ENCODE measurements around the gene FOXK2. TPM values are rescaled to one million over a fixed set of nuclear protein-coding genes. Genes with fewer than 3 reads are reported as not detected.

Gene FOXK2
- total RNA-seq, 1 donor: 29.3 TPM

- Histone ChIP-seq H3K79me2 (ENCODE audit: insufficient read depth, low read length) (peaks cover 78% of the 10 kb centered on the region), H4K20me1 (ENCODE audit: insufficient read depth, low read length) (peaks cover 35% of the 10 kb centered on the region)
Measured at GRCh38 chr17:82566129-82566960, 46.8 kb downstream of the FOXK2 start.

GRCh38 chr17:82567286-82567685 is 47.8 kb downstream of the FOXK2 start:
- Histone ChIP-seq H3K79me2 (ENCODE audit: insufficient read depth, low read length) (peaks cover 74% of the 10 kb centered on the region), H3K27me3 (ENCODE audit: insufficient read depth, low read length) (no peaks in the 10 kb centered on the region), H3K27ac (ENCODE audit: low read depth, low read length) (no peak overlapping the region), H3K4me3 (ENCODE audit: insufficient read depth, low read length) (no peak overlapping the region), H3K9me3 (ENCODE audit: low read depth, low read length) (no peaks in the 10 kb centered on the region), H4K20me1 (ENCODE audit: insufficient read depth, low read length) (peaks cover 29% of the 10 kb centered on the region), H3K4me1 (ENCODE audit: insufficient read depth, low read length) (peaks cover 6% of the 10 kb centered on the region), H3K4me2 (ENCODE audit: insufficient read depth, low read length) (no peak overlapping the region), H3K36me3 (ENCODE audit: insufficient read depth, low read length) (peaks cover 45% of the 10 kb centered on the region), H2AFZ (ENCODE audit: low read length) (no peak overlapping the region)
- no peak for TF ChIP-seq CTCF (IDR thresholded peaks at IDR 0.05; ENCODE audit: extremely low read depth, low read depth, low read length)
- DNase-seq (ENCODE audit: insufficient read length, low spot score, missing footprints): peak; percentile 45

More at GRCh38 chr17:82566129-82566960, 46.8 kb downstream of the FOXK2 start:
- H3K4me2 ChIP-seq (ENCODE audit: insufficient read depth, low read length): no peak overlapping the region
- H3K27me3 ChIP-seq (ENCODE audit: insufficient read depth, low read length): no peaks in the 10 kb centered on the region
- no peak overlapping the region for H3K4me3 ChIP-seq (ENCODE audit: insufficient read depth, low read length)
- peak; percentile 22 for DNase-seq (ENCODE audit: insufficient read length, low spot score, missing footprints)
- no peaks in the 10 kb centered on the region for H3K9me3 ChIP-seq (ENCODE audit: low read depth, low read length)
- H3K27ac ChIP-seq (ENCODE audit: low read depth, low read length): no peak overlapping the region
- peaks cover 6% of the 10 kb centered on the region for H3K4me1 ChIP-seq (ENCODE audit: insufficient read depth, low read length)
- H2AFZ ChIP-seq (ENCODE audit: low read length): no peak overlapping the region
- H3K36me3 ChIP-seq (ENCODE audit: insufficient read depth, low read length): peaks cover 36% of the 10 kb centered on the region
- TF ChIP-seq CTCF (IDR thresholded peaks at IDR 0.05; ENCODE audit: extremely low read depth, low read depth, low read length): no peak

GRCh38 chr17:82568997-82569393 is 49.5 kb downstream of the FOXK2 start:
- TF ChIP-seq CTCF (IDR thresholded peaks at IDR 0.05; ENCODE audit: extremely low read depth, low read depth, low read length): no peak
- Histone ChIP-seq H3K79me2 (ENCODE audit: insufficient read depth, low read length) (peaks cover 73% of the 10 kb centered on the region), H3K4me1 (ENCODE audit: insufficient read depth, low read length) (peaks cover 6% of the 10 kb centered on the region), H3K4me2 (ENCODE audit: insufficient read depth, low read length) (no peak overlapping the region), H2AFZ (ENCODE audit: low read length) (no peak overlapping the region), H4K20me1 (ENCODE audit: insufficient read depth, low read length) (peaks cover 28% of the 10 kb centered on the region), H3K9me3 (ENCODE audit: low read depth, low read length) (no peaks in the 10 kb centered on the region), H3K4me3 (ENCODE audit: insufficient read depth, low read length) (no peak overlapping the region), H3K27me3 (ENCODE audit: insufficient read depth, low read length) (no peaks in the 10 kb centered on the region), H3K36me3 (ENCODE audit: insufficient read depth, low read length) (peaks cover 57% of the 10 kb centered on the region), H3K27ac (ENCODE audit: low read depth, low read length) (no peak overlapping the region)
- DNase-seq (ENCODE audit: insufficient read length, low spot score, missing footprints): peak; percentile 79

- H2AFZ ChIP-seq (ENCODE audit: low read length): no peak overlapping the region
- no peaks in the 10 kb centered on the region for H3K9me3 ChIP-seq (ENCODE audit: low read depth, low read length)
- no peak overlapping the region for H3K27ac ChIP-seq (ENCODE audit: low read depth, low read length)
- peaks cover 62% of the 10 kb centered on the region for H3K36me3 ChIP-seq (ENCODE audit: insufficient read depth, low read length)
- DNase-seq (ENCODE audit: insufficient read length, low spot score, missing footprints): no peak
- H4K20me1 ChIP-seq (ENCODE audit: insufficient read depth, low read length): peaks cover 29% of the 10 kb centered on the region
- TF ChIP-seq CTCF (IDR thresholded peaks at IDR 0.05; ENCODE audit: extremely low read depth, low read depth, low read length): no peak
- no peak overlapping the region for H3K4me2 ChIP-seq (ENCODE audit: insufficient read depth, low read length)
- no peaks in the 10 kb centered on the region for H3K27me3 ChIP-seq (ENCODE audit: insufficient read depth, low read length)
- no peak overlapping the region for H3K4me3 ChIP-seq (ENCODE audit: insufficient read depth, low read length)
- H3K79me2 ChIP-seq (ENCODE audit: insufficient read depth, low read length): peaks cover 71% of the 10 kb centered on the region
- peaks cover 6% of the 10 kb centered on the region for H3K4me1 ChIP-seq (ENCODE audit: insufficient read depth, low read length)
Measured at GRCh38 chr17:82569621-82570020, 50.1 kb downstream of the FOXK2 start.

Data from osteoblast (primary cell).